ENCODE results near the gene PSD2. TPM values are rescaled to one million over a fixed set of nuclear protein-coding genes. Genes with fewer than 3 reads are reported as not detected.

Gene PSD2
- total and polyA plus RNA-seq, 2 of the 13 experiments (the other 11 are each of a cell fraction or from before 2014, with no cell fraction given) = 0.07 TPM; not detected in 1

- TF ChIP-seq SP4 (CRISPR knock-in tag; IDR thresholded peaks at IDR 0.05) = peak; percentile 55; the same call in 1 of the 2 replicates
- TF ChIP-seq YEATS2 (CRISPR knock-in tag; IDR thresholded peaks at IDR 0.05; ENCODE audit: borderline replicate concordance) = 0 out of 2 replicates have a peak, but pooled peaks have one; percentile 20
- 0 out of 2 replicates have a peak, but pooled peaks have one; percentile 14 for TF ChIP-seq HNF1B (CRISPR knock-in tag; IDR thresholded peaks at IDR 0.05)
- no peak for TF ChIP-seq NR2F6 (IDR thresholded peaks at IDR 0.05)
- peak; percentile 44; the same call in 1 of the 2 replicates for TF ChIP-seq NR2F6 (CRISPR knock-in tag; IDR thresholded peaks at IDR 0.05)
- TF ChIP-seq, protein P1, sequence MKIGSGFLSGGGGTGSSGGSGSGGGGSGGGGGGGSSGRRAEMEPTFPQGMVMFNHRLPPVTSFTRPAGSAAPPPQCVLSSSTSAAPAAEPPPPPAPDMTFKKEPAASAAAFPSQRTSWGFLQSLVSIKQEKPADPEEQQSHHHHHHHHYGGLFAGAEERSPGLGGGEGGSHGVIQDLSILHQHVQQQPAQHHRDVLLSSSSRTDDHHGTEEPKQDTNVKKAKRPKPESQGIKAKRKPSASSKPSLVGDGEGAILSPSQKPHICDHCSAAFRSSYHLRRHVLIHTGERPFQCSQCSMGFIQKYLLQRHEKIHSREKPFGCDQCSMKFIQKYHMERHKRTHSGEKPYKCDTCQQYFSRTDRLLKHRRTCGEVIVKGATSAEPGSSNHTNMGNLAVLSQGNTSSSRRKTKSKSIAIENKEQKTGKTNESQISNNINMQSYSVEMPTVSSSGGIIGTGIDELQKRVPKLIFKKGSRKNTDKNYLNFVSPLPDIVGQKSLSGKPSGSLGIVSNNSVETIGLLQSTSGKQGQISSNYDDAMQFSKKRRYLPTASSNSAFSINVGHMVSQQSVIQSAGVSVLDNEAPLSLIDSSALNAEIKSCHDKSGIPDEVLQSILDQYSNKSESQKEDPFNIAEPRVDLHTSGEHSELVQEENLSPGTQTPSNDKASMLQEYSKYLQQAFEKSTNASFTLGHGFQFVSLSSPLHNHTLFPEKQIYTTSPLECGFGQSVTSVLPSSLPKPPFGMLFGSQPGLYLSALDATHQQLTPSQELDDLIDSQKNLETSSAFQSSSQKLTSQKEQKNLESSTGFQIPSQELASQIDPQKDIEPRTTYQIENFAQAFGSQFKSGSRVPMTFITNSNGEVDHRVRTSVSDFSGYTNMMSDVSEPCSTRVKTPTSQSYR (CRISPR knock-in tag; IDR thresholded peaks at IDR 0.05; ENCODE audit: borderline replicate concordance) = peak; percentile 14; the same call in 1 of the 2 replicates
- no peak for TF ChIP-seq NR2F1 (CRISPR knock-in tag; IDR thresholded peaks at IDR 0.05)
- TF ChIP-seq NFIB (CRISPR knock-in tag; IDR thresholded peaks at IDR 0.05; ENCODE audit: borderline replicate concordance) = no peak
- peak; percentile 63; the same call in 1 of the 2 replicates for TF ChIP-seq SALL1 (CRISPR knock-in tag; IDR thresholded peaks at IDR 0.05)
- peak; percentile 30 for TF ChIP-seq IKZF4 (CRISPR knock-in tag; IDR thresholded peaks at IDR 0.05; ENCODE audit: borderline replicate concordance, low read depth, not compliant biosample characterization)
- peak; percentile 72; the same call in 1 of the 2 replicates for TF ChIP-seq IRF9 (CRISPR knock-in tag; IDR thresholded peaks at IDR 0.05; ENCODE audit: borderline replicate concordance)
- TF ChIP-seq KMT2A (CRISPR knock-in tag; IDR thresholded peaks at IDR 0.05) = no peak
- no peak for TF ChIP-seq ZNF782 (CRISPR knock-in tag; IDR thresholded peaks at IDR 0.05; ENCODE audit: borderline replicate concordance)
- peak; percentile 89 for TF ChIP-seq ZNF687 (CRISPR knock-in tag; IDR thresholded peaks at IDR 0.05)
- TF ChIP-seq MYPOP (CRISPR knock-in tag; IDR thresholded peaks at IDR 0.05) = peak; percentile 73
These were observed 47.8 kb upstream of the PSD2 start (continued) for GRCh38 chr5:139747583-139748504.

Data from HepG2 (cell line).